RPMI7951 (cell line): Measurements from ENCODE around the gene FAM217A. TPM values are rescaled to one million over a fixed set of nuclear protein-coding genes. Genes with fewer than 3 reads are reported as not detected.

ENCODE experiments used
- DNase-seq: peaks from one replicate; pipeline ENCODE4 v3.0.0-alpha.2; 2012; ENCODE audit warnings: low read depth
- total RNA-seq: library from RNA; depleted of rRNA; stranded (reverse); fragments of >200 nt; shearing (Covaris generic); gene quantifications from 2 replicates; pipeline ENCODE4 v1.2.3, GENCODE V29; 2014

FAM217A gene
- total RNA-seq, 1 experiment from 2014 or later: not detected

- DNase-seq: no peak
Measured at GRCh38 chr6:4084444-4085331, 5.8 kb upstream of the FAM217A start.

GRCh38 chr6:4074478-4075235, 4.3 kb downstream of the FAM217A start:
- no peak for DNase-seq

GRCh38 chr6:4071330-4071729, 7.6 kb downstream of the FAM217A start:
- no peak for DNase-seq

GRCh38 chr6:4069199-4069598, 9.7 kb downstream of the FAM217A start:
- DNase-seq: no peak

- DNase-seq: no peak
Measured at GRCh38 chr6:4067673-4068072, 11.3 kb downstream of the FAM217A start.

- no peak for DNase-seq
Measured at GRCh38 chr6:4066029-4066755, 12.7 kb downstream of the FAM217A start.

- DNase-seq: peak; percentile 84
Measured at GRCh38 chr6:4059115-4059777, 19.7 kb downstream of the FAM217A start.

GRCh38 chr6:4057036-4057435, 21.9 kb downstream of the FAM217A start:
- DNase-seq: no peak

GRCh38 chr6:4055420-4056041, 23.4 kb downstream of the FAM217A start:
- DNase-seq: peak; percentile 71

- DNase-seq: no peak
Measured at GRCh38 chr6:4049246-4049645, 29.7 kb downstream of the FAM217A start.

- DNase-seq: no peak
Measured at GRCh38 chr6:4041480-4041879, 37.5 kb downstream of the FAM217A start.

GRCh38 chr6:4039348-4039747, 39.6 kb downstream of the FAM217A start:
- DNase-seq: no peak

GRCh38 chr6:4036581-4036980, 42.4 kb downstream of the FAM217A start:
- no peak for DNase-seq

- DNase-seq: no peak
Measured at GRCh38 chr6:4032475-4032874, 46.5 kb downstream of the FAM217A start.

GRCh38 chr6:4031442-4031841, 47.5 kb downstream of the FAM217A start:
- DNase-seq: no peak

GRCh38 chr6:4030669-4031068, 48.3 kb downstream of the FAM217A start:
- DNase-seq: no peak

GRCh38 chr6:4029687-4030086, 49.2 kb downstream of the FAM217A start:
- DNase-seq: no peak

- no peak for DNase-seq
Measured at GRCh38 chr6:4028051-4028450, 50.9 kb downstream of the FAM217A start.

- DNase-seq: no peak
Measured at GRCh38 chr6:4025681-4026080, 53.3 kb downstream of the FAM217A start.

GRCh38 chr6:4023240-4023639, 55.7 kb downstream of the FAM217A start:
- no peak for DNase-seq
